Breast epithelium (tissue), 3 donors: Measurements from ENCODE around the gene VPS35L.
A peak's percentile ranks its signal among the peaks of the same experiment; 100 is the strongest.

Experiments
- POLR2A ChIP-seq: fragments of 450-650 bp; IDR thresholded peaks from one replicate; pipeline ENCODE4 v1.6.1; 2016; ENCODE audit warnings: antibody characterized with exemption, mild to moderate bottlenecking, moderate library complexity
- POLR2AphosphoS5 ChIP-seq, 3 donors: sonication (generic); formaldehyde crosslinking; IDR thresholded peaks; one replicate each; pipeline ENCODE4 v1.6.1; 2017; ENCODE audit warnings: antibody characterized with exemption in 3 of 3
- TF ChIP-seq, protein P1 (sequence below), 3 donors: fragments of 450-650 bp; IDR thresholded peaks; one replicate each; pipeline ENCODE4 v1.5.1; 2016 to 2017; ENCODE audit warnings: antibody characterized with exemption in 3 of 3, mild to moderate bottlenecking in 3 of 3, moderate library complexity in 3 of 3

GRCh38 chr16:19704321-19705145 lies 149.0 kb downstream of the VPS35L start:
- no peak for TF ChIP-seq POLR2A
- TF ChIP-seq, protein P1, sequence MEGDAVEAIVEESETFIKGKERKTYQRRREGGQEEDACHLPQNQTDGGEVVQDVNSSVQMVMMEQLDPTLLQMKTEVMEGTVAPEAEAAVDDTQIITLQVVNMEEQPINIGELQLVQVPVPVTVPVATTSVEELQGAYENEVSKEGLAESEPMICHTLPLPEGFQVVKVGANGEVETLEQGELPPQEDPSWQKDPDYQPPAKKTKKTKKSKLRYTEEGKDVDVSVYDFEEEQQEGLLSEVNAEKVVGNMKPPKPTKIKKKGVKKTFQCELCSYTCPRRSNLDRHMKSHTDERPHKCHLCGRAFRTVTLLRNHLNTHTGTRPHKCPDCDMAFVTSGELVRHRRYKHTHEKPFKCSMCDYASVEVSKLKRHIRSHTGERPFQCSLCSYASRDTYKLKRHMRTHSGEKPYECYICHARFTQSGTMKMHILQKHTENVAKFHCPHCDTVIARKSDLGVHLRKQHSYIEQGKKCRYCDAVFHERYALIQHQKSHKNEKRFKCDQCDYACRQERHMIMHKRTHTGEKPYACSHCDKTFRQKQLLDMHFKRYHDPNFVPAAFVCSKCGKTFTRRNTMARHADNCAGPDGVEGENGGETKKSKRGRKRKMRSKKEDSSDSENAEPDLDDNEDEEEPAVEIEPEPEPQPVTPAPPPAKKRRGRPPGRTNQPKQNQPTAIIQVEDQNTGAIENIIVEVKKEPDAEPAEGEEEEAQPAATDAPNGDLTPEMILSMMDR (IDR thresholded peaks at IDR 0.05): no peak
- peak in 1 of 3 donors; percentile 40 for TF ChIP-seq POLR2AphosphoS5 (IDR thresholded peaks at IDR 0.05)
